ENCODE measurements around the gene APOBEC3A.

- TF ChIP-seq, protein P1, sequence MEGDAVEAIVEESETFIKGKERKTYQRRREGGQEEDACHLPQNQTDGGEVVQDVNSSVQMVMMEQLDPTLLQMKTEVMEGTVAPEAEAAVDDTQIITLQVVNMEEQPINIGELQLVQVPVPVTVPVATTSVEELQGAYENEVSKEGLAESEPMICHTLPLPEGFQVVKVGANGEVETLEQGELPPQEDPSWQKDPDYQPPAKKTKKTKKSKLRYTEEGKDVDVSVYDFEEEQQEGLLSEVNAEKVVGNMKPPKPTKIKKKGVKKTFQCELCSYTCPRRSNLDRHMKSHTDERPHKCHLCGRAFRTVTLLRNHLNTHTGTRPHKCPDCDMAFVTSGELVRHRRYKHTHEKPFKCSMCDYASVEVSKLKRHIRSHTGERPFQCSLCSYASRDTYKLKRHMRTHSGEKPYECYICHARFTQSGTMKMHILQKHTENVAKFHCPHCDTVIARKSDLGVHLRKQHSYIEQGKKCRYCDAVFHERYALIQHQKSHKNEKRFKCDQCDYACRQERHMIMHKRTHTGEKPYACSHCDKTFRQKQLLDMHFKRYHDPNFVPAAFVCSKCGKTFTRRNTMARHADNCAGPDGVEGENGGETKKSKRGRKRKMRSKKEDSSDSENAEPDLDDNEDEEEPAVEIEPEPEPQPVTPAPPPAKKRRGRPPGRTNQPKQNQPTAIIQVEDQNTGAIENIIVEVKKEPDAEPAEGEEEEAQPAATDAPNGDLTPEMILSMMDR (IDR thresholded peaks at IDR 0.05), result no peak
- no peak for TF ChIP-seq POLR2A (IDR thresholded peaks at IDR 0.05)
Observed at GRCh38 chr22:38921806-38922205, 35.6 kb upstream of the APOBEC3A start.
